Measurements from ENCODE around the gene PTPRE.

Gene PTPRE

GRCh38 chr10:128040681-128041080 is 133.8 kb downstream of the PTPRE start:
- TF ChIP-seq OSR1 (CRISPR knock-in tag; IDR thresholded peaks at IDR 0.05) (no peak), ARNTL (CRISPR knock-in tag; IDR thresholded peaks at IDR 0.05; ENCODE audit: borderline replicate concordance, low read depth) (no peak), CREB5 (CRISPR knock-in tag; IDR thresholded peaks at IDR 0.05; ENCODE audit: low read depth) (no peak), ZNF70 (CRISPR knock-in tag; IDR thresholded peaks at IDR 0.05) (no peak), RARB (CRISPR knock-in tag; IDR thresholded peaks at IDR 0.05) (no peak), GLIS3 (CRISPR knock-in tag; IDR thresholded peaks at IDR 0.05) (no peak), TOX (CRISPR knock-in tag; IDR thresholded peaks at IDR 0.05; ENCODE audit: borderline replicate concordance) (no peak), ZC3H10 (CRISPR knock-in tag; IDR thresholded peaks at IDR 0.05) (no peak), POU6F1 (CRISPR knock-in tag; IDR thresholded peaks at IDR 0.05; ENCODE audit: borderline replicate concordance, low read depth) (no peak), ZFP3 (CRISPR knock-in tag; IDR thresholded peaks at IDR 0.05) (no peak), PPARA (CRISPR knock-in tag; IDR thresholded peaks at IDR 0.05; ENCODE audit: borderline replicate concordance) (no peak), ESRRG (CRISPR knock-in tag; IDR thresholded peaks at IDR 0.05) (no peak)
- TF ChIP-seq, protein P1, sequence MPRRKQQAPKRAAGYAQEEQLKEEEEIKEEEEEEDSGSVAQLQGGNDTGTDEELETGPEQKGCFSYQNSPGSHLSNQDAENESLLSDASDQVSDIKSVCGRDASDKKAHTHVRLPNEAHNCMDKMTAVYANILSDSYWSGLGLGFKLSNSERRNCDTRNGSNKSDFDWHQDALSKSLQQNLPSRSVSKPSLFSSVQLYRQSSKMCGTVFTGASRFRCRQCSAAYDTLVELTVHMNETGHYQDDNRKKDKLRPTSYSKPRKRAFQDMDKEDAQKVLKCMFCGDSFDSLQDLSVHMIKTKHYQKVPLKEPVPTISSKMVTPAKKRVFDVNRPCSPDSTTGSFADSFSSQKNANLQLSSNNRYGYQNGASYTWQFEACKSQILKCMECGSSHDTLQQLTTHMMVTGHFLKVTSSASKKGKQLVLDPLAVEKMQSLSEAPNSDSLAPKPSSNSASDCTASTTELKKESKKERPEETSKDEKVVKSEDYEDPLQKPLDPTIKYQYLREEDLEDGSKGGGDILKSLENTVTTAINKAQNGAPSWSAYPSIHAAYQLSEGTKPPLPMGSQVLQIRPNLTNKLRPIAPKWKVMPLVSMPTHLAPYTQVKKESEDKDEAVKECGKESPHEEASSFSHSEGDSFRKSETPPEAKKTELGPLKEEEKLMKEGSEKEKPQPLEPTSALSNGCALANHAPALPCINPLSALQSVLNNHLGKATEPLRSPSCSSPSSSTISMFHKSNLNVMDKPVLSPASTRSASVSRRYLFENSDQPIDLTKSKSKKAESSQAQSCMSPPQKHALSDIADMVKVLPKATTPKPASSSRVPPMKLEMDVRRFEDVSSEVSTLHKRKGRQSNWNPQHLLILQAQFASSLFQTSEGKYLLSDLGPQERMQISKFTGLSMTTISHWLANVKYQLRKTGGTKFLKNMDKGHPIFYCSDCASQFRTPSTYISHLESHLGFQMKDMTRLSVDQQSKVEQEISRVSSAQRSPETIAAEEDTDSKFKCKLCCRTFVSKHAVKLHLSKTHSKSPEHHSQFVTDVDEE (CRISPR knock-in tag; IDR thresholded peaks at IDR 0.05): no peak
- TF ChIP-seq, protein P2, sequence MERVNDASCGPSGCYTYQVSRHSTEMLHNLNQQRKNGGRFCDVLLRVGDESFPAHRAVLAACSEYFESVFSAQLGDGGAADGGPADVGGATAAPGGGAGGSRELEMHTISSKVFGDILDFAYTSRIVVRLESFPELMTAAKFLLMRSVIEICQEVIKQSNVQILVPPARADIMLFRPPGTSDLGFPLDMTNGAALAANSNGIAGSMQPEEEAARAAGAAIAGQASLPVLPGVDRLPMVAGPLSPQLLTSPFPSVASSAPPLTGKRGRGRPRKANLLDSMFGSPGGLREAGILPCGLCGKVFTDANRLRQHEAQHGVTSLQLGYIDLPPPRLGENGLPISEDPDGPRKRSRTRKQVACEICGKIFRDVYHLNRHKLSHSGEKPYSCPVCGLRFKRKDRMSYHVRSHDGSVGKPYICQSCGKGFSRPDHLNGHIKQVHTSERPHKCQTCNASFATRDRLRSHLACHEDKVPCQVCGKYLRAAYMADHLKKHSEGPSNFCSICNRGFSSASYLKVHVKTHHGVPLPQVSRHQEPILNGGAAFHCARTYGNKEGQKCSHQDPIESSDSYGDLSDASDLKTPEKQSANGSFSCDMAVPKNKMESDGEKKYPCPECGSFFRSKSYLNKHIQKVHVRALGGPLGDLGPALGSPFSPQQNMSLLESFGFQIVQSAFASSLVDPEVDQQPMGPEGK (CRISPR knock-in tag; IDR thresholded peaks at IDR 0.05; ENCODE audit: borderline replicate concordance): no peak
- no peak for ATAC-seq

DNA sequence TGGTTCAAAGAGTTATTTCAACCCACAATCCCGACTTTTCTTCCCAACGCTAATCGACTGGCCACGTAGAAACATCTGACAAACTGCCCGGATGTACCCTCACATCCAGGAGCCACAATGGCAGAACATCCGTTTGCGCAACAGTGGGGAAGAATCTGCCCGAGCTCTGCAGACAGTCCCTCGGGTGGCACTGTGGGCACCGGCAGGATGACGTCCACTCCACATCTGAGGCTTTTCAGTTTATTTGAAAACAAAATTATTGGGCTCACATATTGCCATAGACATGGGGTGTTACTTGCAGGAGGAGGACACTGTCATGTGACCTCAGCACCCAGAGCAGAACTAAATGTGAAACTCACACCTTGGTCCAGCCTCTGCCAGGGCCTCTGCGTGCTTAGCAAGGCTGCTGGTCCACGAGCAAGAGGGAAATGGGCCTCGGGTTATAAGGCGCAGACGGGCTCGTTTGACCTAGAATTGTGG is 135.3 kb downstream of the PTPRE start:
- ATAC-seq: no peak
- no peak for TF ChIP-seq ESRRG (CRISPR knock-in tag; IDR thresholded peaks at IDR 0.05)
- no peak for TF ChIP-seq POU6F1 (CRISPR knock-in tag; IDR thresholded peaks at IDR 0.05; ENCODE audit: borderline replicate concordance, low read depth)
- no peak for TF ChIP-seq ZC3H10 (CRISPR knock-in tag; IDR thresholded peaks at IDR 0.05)

DNA sequence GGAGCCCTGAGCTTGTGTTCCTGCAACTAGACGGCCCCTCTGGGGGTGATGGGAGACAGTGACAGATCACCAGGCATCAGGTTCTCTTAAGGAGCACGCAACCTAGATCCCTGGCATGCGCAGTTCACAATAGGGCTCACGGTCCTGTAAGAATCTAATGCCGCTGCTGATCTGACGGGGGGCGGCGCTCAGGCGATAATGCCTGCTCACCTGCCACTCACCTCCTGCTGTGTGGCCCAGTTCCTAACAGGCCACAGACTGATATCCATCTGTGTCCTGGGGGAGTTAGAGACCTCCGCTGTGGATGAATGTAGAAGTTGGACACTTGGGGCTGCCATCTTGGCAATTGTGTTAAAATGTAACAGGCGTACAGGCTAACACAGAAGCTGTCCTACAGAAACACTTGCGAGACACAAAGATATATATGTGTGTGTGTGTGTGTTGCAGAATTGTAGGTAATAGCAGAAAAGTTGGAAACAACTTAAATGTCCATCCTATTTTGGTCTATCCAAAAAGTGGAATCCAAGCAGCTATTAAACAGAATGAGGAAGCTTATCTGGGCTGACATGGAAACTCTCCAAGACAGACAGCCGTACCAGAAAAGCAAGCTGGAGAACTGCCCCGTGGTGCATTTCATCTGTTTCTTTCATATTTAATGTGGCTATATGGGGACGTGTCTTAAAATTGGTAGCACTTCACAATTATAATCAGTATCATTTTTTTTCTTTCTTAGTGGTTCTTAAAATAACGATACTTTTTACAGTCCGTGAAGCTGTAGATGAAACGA is 136.5 kb downstream of the PTPRE start:
- no peak for ATAC-seq
- TF ChIP-seq SNAI2 (CRISPR knock-in tag; IDR thresholded peaks at IDR 0.05): no peak
- TF ChIP-seq TOX (CRISPR knock-in tag; IDR thresholded peaks at IDR 0.05; ENCODE audit: borderline replicate concordance): no peak
- TF ChIP-seq, protein P2 (CRISPR knock-in tag; IDR thresholded peaks at IDR 0.05; ENCODE audit: borderline replicate concordance): no peak
- no peak for TF ChIP-seq PPARA (CRISPR knock-in tag; IDR thresholded peaks at IDR 0.05; ENCODE audit: borderline replicate concordance)
- TF ChIP-seq ZFP3 (CRISPR knock-in tag; IDR thresholded peaks at IDR 0.05): no peak
- TF ChIP-seq POU6F1 (CRISPR knock-in tag; IDR thresholded peaks at IDR 0.05; ENCODE audit: borderline replicate concordance, low read depth): no peak
- TF ChIP-seq, protein P1 (CRISPR knock-in tag; IDR thresholded peaks at IDR 0.05): no peak
- TF ChIP-seq ZFP30 (CRISPR knock-in tag; IDR thresholded peaks at IDR 0.05): no peak
- no peak for TF ChIP-seq ISL1 (CRISPR knock-in tag; IDR thresholded peaks at IDR 0.05)
- TF ChIP-seq OSR1 (CRISPR knock-in tag; IDR thresholded peaks at IDR 0.05): no peak
- TF ChIP-seq ESRRG (CRISPR knock-in tag; IDR thresholded peaks at IDR 0.05): no peak
- no peak for TF ChIP-seq BACH2 (CRISPR knock-in tag; IDR thresholded peaks at IDR 0.05; ENCODE audit: borderline replicate concordance)
- TF ChIP-seq ARNTL (CRISPR knock-in tag; IDR thresholded peaks at IDR 0.05; ENCODE audit: borderline replicate concordance, low read depth): no peak

All from SK-N-SH treated with all-trans-retinoic acid at 6 μM for 48 hours (cell line).